HepG2 (cell line): ENCODE results near the gene RTN4. TPM values are rescaled to one million over a fixed set of nuclear protein-coding genes. Genes with fewer than 3 reads are reported as not detected.

Source experiments
- ATAC-seq: fragments of 200-7000 bp; cut with Tn5 transposase; 3 replicates; pipeline ENCODE4 v1.9.1; 2020; ENCODE audit warnings: mild to moderate bottlenecking, moderate library complexity
- BruUV-seq: library from RNA; stranded (reverse); fragments of 400-500 nt; replicated peaks from 2 replicates; lab custom pipeline; 2021; lab: Mats Ljungman, UMichigan
- CTCF ChIA-PET: fragments of 300-600 bp; formaldehyde crosslinking; extraction: SDS; loops from one replicate; lab custom pipeline; 2021; ENCODE audit warnings: low total read pairs, inconsistent platforms, low intra/inter-chr PET ratio; lab: Yijun Ruan, JAX
- POLR2A ChIA-PET: fragments of 350-600 bp; sonication (Branson Sonifier 250); formaldehyde crosslinking; loops from one replicate; lab custom pipeline; 2020; ENCODE audit warnings: antibody characterized with exemption, inconsistent platforms; lab: Yijun Ruan, JAX
- DNase-seq: peaks from one replicate; pipeline ENCODE4 v3.0.0-alpha.2; 2015; ENCODE audit warnings: low spot score
- FAIRE-seq: peaks from 3 replicates; lab custom pipeline; 2011; peaks lifted over from hg19 to GRCh38; lab: Jason Lieb, UNC
- H2AFZ ChIP-seq: one replicate; pipeline ENCODE4 v1.6.1; 2011; ENCODE audit warnings: low read length, inconsistent platforms
- H3K27ac ChIP-seq: fragments of 300-600 bp; 3 replicates; pipeline ENCODE4 v1.8.0; 2011; ENCODE audit warnings: mixed run types, mild to moderate bottlenecking, mixed read lengths, low read length, inconsistent platforms; ENCODE audit not compliant: insufficient read depth; ENCODE audit errors: extremely low read length
- H3K27me3 ChIP-seq, 2 experiments: fragments of 200-600 bp in 1 of 2; 2 replicates in 1 of 2; 3 replicates in 1 of 2; pipeline versions ENCODE4 v1.6.0 to v1.8.0; 2011; ENCODE audit warnings: low read length in 2 of 2, mild to moderate bottlenecking in 2 of 2, moderate library complexity in 2 of 2, inconsistent platforms in 1 of 2; ENCODE audit not compliant: insufficient read depth in 2 of 2, control insufficient read depth in 1 of 2
- H3K36me3 ChIP-seq, 2 experiments: fragments of 200-600 bp in 1 of 2; replicated peaks in 1 of 2; 2 replicates in 1 of 2; 3 replicates in 1 of 2; pipeline versions ENCODE4 v1.5.1 to v1.8.0; 2011; ENCODE audit warnings: low read length in 2 of 2, inconsistent platforms in 1 of 2; ENCODE audit not compliant: insufficient read depth in 2 of 2, control insufficient read depth in 1 of 2
- H3K4me1 ChIP-seq: 2 replicates; pipeline ENCODE4 v1.5.1; 2012; ENCODE audit warnings: low read length, inconsistent platforms; ENCODE audit not compliant: insufficient read depth
- H3K4me2 ChIP-seq: 2 replicates; pipeline ENCODE4 v1.6.0; 2011; ENCODE audit warnings: low read depth, low read length, inconsistent platforms
- H3K4me3 ChIP-seq, 3 experiments: fragments of 200-600 bp in 1 of 3; sonication (generic), shearing (Covaris generic) in 1 of 3; replicated peaks in 1 of 3; 2 replicates each; pipeline ENCODE4 v1.5.1; 2011 to 2016; ENCODE audit warnings: low read length in 3 of 3, inconsistent platforms in 2 of 3, low read depth in 2 of 3, mild to moderate bottlenecking in 2 of 3, control low read depth in 1 of 3, mixed read lengths in 1 of 3; ENCODE audit not compliant: insufficient read depth in 1 of 3
- H3K79me2 ChIP-seq: one replicate; pipeline ENCODE4 v1.6.1; 2011; ENCODE audit warnings: low read length, inconsistent platforms; ENCODE audit not compliant: insufficient read depth
- H3K9ac ChIP-seq: 2 replicates; pipeline ENCODE4 v1.6.0; 2011; ENCODE audit warnings: mild to moderate bottlenecking, low read depth, low read length, inconsistent platforms; ENCODE audit not compliant: insufficient read depth
- H3K9me3 ChIP-seq: 2 replicates; pipeline ENCODE4 v1.5.1; 2012; ENCODE audit warnings: mild to moderate bottlenecking, low read length
- H4K20me1 ChIP-seq: 2 replicates; pipeline ENCODE4 v1.6.0; 2011; ENCODE audit warnings: inconsistent platforms, mild to moderate bottlenecking, low read length, moderate library complexity; ENCODE audit not compliant: insufficient read depth
- CHCHD3 ChIP-seq: sonication (generic); formaldehyde crosslinking; IDR thresholded peaks from 2 replicates; pipeline ENCODE4 v1.8.0; 2022; ENCODE audit warnings: mild to moderate bottlenecking, missing genetic modification reagents, moderate library complexity
- GTF3A ChIP-seq: sonication (generic); formaldehyde crosslinking; conservative IDR thresholded peaks from 2 replicates; pipeline ENCODE4 v1.4.0; 2020; ENCODE audit warnings: mild to moderate bottlenecking, missing genetic modification reagents
- HCFC1 ChIP-seq: fragments of 150-350 bp; IDR thresholded peaks from 2 replicates; pipeline ENCODE4 v1.6.1; 2014; ENCODE audit warnings: low read depth, low read length
- TCF12 ChIP-seq, 2 experiments: fragments of 450-650 bp in 1 of 2; sonication (generic) in 1 of 2; formaldehyde crosslinking in 1 of 2; IDR thresholded peaks; 2 replicates each; pipeline versions ENCODE4 v1.6.1 to v1.8.0; 2017 to 2022; ENCODE audit warnings: antibody characterized with exemption in 1 of 2, mild to moderate bottlenecking in 1 of 2, missing genetic modification reagents in 1 of 2, moderate library complexity in 1 of 2
- TP53 ChIP-seq: sonication (generic); formaldehyde crosslinking; conservative IDR thresholded peaks from 2 replicates; pipeline ENCODE4 v1.4.0; 2020; ENCODE audit warnings: missing genetic modification reagents
- ZNF619 ChIP-seq: sonication (generic); formaldehyde crosslinking; IDR thresholded peaks from 2 replicates; pipeline ENCODE4 v1.4.0; 2020; ENCODE audit warnings: mild to moderate bottlenecking, missing genetic modification reagents
- WGBS: methylation state at CpG from one replicate; pipeline ENCODE4 v1.1.6; 2017; ENCODE audit warnings: low lambda C conversion rate; 5-methylcytosine and 5-hydroxymethylcytosine counted together
- in situ Hi-C: cut with HindIII; loops from 2 replicates; pipeline ENCODE4 v1.10.0; 2017; ENCODE audit warnings: low pct_unique_long_range_greater_than_20kb; ENCODE audit not compliant: extremely low pct_ligation_motif_present
- intact Hi-C: fragments of 100-400 bp; cut with micrococcal nuclease; formaldehyde crosslinking; loops from one replicate; pipeline ENCODE4 v1.10.0; 2022; ENCODE audit not compliant: unreplicated experiment
- polyA plus RNA-seq, 8 experiments: library from polyadenylated mRNA; depleted of rRNA in 3 of 8; stranded (reverse) in 7 of 8; unstranded in 1 of 8; fragments of >200 nt; fragmentation: Illumina TruSeq in 4 of 8; extraction: Trizol in 4 of 8; gene quantifications; 2 replicates each; pipeline versions ENCODE4 v1.2.1 to v1.2.3, GENCODE V29; 2011 to 2016; ENCODE audit warnings: low read depth in 4 of 8, missing spikeins in 1 of 8, mixed read lengths in 1 of 8; ENCODE audit not compliant: insufficient read depth in 1 of 8
- total RNA-seq, 5 experiments: library from RNA; depleted of rRNA; stranded (reverse); fragments of >200 nt; fragmentation: Illumina TruSeq; extraction: Trizol; gene quantifications; 2 replicates each; pipeline ENCODE4 v1.2.3, GENCODE V29; 2016; ENCODE audit warnings: low read depth in 1 of 5
- TF ChIP-seq, protein P1 (sequence below): sonication (generic); formaldehyde crosslinking; IDR thresholded peaks from 2 replicates; pipeline ENCODE4 v1.4.0; 2020; ENCODE audit warnings: low read depth, missing genetic modification reagents
- TF ChIP-seq, protein P2 (sequence below): sonication (generic); formaldehyde crosslinking; IDR thresholded peaks from 2 replicates; pipeline ENCODE4 v1.4.0; 2020; ENCODE audit warnings: mild to moderate bottlenecking, missing genetic modification reagents
- TF ChIP-seq, protein P3 (sequence below): sonication (generic); formaldehyde crosslinking; IDR thresholded peaks from 2 replicates; pipeline ENCODE4 v1.5.1; 2020; ENCODE audit warnings: mild to moderate bottlenecking, missing genetic modification reagents, moderate library complexity

The RTN4 gene
- total and polyA plus RNA-seq, 2 of the 13 experiments (the other 11 are each of a cell fraction or from before 2014, with no cell fraction given), result 98.4 to 133 TPM

DNA sequence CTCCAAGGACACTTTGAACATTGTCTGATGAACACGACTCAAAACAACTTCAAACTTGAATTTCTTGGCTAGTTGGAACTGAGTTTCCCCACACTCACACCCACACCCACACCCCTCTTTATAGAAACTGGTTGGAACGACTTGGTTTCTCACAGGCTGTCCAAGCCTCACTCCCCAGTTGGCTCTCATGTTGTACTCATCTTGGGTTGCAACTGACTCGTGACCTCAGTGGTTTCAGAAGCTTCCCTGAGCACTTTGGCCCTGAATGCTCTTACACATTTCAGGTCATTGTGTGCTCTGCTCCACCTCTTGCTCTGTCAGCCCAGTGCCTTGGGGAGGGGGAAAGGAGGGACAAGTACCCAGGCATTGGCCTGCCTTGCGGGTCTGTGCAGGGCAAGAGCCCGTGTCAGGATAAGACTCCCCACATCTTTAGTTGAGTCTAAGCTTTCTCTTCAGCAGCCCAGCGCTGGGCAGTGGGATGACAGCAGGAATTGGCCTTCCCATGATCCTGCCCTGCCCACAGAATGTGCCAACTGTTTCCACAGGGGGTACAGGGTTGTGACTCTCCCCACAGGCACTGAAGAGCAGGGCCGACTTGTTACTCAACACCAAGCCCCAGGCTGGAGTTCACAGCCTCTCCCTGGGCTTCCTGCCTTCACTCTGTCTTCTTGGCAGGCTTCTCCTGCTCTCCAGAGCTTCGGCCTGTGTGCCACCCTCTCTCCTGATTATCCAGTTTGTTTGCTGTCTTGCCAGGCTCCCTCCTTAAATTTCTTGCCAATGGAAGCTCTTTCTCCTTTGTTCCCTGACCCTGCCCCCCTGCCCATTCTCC, 104.6 kb downstream of the RTN4 start:
- FAIRE-seq, result peak; percentile 58
- peaks cover 25% of the 10 kb centered on the region for H3K4me1 ChIP-seq
- no peaks in the 10 kb centered on the region for H4K20me1 ChIP-seq
- H3K79me2 ChIP-seq, result no peaks in the 10 kb centered on the region
- H3K9me3 ChIP-seq, result no peaks in the 10 kb centered on the region
- in situ Hi-C loops, result no loop called here
- H3K4me2 ChIP-seq, result peak overlapping the region; percentile 26
- BruUV-seq, result no TSS peak
- ATAC-seq, result peak; percentile 66
- H3K27me3 ChIP-seq, result no peaks in the 10 kb centered on the region
- DNase-seq, result peak; percentile 45
- 18% methylated on average over 8 of the region's 8 CpGs for WGBS
- CTCF ChIA-PET, result no interaction called here
- H2AFZ ChIP-seq, result peak overlapping the region; percentile 5
- no peak overlapping the region for H3K27ac ChIP-seq
- H3K4me3 ChIP-seq, result no peak overlapping the region; a peak in 1 of 6 replicates
- POLR2A ChIA-PET, result no interaction called here
- peak overlapping the region; percentile 23 for H3K9ac ChIP-seq
- TF ChIP-seq TCF12 (IDR thresholded peaks at IDR 0.05), result no peak
- TF ChIP-seq TCF12 (CRISPR knock-in tag; IDR thresholded peaks at IDR 0.05), result 0 out of 2 replicates have a peak, but pooled peaks have one; percentile 28
- no peak for TF ChIP-seq GTF3A (CRISPR knock-in tag)
- TF ChIP-seq, protein P1, sequence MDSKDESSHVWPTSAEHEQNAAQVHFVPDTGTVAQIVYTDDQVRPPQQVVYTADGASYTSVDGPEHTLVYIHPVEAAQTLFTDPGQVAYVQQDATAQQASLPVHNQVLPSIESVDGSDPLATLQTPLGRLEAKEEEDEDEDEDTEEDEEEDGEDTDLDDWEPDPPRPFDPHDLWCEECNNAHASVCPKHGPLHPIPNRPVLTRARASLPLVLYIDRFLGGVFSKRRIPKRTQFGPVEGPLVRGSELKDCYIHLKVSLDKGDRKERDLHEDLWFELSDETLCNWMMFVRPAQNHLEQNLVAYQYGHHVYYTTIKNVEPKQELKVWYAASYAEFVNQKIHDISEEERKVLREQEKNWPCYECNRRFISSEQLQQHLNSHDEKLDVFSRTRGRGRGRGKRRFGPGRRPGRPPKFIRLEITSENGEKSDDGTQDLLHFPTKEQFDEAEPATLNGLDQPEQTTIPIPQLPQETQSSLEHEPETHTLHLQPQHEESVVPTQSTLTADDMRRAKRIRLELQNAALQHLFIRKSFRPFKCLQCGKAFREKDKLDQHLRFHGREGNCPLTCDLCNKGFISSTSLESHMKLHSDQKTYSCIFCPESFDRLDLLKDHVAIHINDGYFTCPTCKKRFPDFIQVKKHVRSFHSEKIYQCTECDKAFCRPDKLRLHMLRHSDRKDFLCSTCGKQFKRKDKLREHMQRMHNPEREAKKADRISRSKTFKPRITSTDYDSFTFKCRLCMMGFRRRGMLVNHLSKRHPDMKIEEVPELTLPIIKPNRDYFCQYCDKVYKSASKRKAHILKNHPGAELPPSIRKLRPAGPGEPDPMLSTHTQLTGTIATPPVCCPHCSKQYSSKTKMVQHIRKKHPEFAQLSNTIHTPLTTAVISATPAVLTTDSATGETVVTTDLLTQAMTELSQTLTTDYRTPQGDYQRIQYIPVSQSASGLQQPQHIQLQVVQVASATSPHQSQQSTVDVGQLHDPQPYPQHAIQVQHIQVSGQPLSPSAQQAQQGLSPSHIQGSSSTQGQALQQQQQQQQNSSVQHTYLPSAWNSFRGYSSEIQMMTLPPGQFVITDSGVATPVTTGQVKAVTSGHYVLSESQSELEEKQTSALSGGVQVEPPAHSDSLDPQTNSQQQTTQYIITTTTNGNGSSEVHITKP (CRISPR knock-in tag), result peak; percentile 67; the same call in 1 of the 2 replicates
- no peak for TF ChIP-seq TP53 (CRISPR knock-in tag)
- no peak for TF ChIP-seq HCFC1
- TF ChIP-seq ZNF619, result 0 out of 2 replicates have a peak, but pooled peaks have one; percentile 31
- TF ChIP-seq, protein P2, sequence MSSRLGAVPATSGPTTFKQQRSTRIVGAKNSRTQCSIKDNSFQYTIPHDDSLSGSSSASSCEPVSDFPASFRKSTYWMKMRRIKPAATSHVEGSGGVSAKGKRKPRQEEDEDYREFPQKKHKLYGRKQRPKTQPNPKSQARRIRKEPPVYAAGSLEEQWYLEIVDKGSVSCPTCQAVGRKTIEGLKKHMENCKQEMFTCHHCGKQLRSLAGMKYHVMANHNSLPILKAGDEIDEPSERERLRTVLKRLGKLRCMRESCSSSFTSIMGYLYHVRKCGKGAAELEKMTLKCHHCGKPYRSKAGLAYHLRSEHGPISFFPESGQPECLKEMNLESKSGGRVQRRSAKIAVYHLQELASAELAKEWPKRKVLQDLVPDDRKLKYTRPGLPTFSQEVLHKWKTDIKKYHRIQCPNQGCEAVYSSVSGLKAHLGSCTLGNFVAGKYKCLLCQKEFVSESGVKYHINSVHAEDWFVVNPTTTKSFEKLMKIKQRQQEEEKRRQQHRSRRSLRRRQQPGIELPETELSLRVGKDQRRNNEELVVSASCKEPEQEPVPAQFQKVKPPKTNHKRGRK, result 0 out of 2 replicates have a peak, but pooled peaks have one; percentile 22
- TF ChIP-seq CHCHD3 (CRISPR knock-in tag), result 0 out of 2 replicates have a peak, but pooled peaks have one; percentile 44
- TF ChIP-seq, protein P3, sequence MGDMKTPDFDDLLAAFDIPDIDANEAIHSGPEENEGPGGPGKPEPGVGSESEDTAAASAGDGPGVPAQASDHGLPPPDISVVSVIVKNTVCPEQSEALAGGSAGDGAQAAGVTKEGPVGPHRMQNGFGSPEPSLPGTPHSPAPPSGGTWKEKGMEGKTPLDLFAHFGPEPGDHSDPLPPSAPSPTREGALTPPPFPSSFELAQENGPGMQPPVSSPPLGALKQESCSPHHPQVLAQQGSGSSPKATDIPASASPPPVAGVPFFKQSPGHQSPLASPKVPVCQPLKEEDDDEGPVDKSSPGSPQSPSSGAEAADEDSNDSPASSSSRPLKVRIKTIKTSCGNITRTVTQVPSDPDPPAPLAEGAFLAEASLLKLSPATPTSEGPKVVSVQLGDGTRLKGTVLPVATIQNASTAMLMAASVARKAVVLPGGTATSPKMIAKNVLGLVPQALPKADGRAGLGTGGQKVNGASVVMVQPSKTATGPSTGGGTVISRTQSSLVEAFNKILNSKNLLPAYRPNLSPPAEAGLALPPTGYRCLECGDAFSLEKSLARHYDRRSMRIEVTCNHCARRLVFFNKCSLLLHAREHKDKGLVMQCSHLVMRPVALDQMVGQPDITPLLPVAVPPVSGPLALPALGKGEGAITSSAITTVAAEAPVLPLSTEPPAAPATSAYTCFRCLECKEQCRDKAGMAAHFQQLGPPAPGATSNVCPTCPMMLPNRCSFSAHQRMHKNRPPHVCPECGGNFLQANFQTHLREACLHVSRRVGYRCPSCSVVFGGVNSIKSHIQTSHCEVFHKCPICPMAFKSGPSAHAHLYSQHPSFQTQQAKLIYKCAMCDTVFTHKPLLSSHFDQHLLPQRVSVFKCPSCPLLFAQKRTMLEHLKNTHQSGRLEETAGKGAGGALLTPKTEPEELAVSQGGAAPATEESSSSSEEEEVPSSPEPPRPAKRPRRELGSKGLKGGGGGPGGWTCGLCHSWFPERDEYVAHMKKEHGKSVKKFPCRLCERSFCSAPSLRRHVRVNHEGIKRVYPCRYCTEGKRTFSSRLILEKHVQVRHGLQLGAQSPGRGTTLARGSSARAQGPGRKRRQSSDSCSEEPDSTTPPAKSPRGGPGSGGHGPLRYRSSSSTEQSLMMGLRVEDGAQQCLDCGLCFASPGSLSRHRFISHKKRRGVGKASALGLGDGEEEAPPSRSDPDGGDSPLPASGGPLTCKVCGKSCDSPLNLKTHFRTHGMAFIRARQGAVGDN, result peak; percentile 40
- no peaks in the 10 kb centered on the region for H3K36me3 ChIP-seq
- intact Hi-C loops, result no loop called here
